ENCODE data around the gene FBN3.

DNA sequence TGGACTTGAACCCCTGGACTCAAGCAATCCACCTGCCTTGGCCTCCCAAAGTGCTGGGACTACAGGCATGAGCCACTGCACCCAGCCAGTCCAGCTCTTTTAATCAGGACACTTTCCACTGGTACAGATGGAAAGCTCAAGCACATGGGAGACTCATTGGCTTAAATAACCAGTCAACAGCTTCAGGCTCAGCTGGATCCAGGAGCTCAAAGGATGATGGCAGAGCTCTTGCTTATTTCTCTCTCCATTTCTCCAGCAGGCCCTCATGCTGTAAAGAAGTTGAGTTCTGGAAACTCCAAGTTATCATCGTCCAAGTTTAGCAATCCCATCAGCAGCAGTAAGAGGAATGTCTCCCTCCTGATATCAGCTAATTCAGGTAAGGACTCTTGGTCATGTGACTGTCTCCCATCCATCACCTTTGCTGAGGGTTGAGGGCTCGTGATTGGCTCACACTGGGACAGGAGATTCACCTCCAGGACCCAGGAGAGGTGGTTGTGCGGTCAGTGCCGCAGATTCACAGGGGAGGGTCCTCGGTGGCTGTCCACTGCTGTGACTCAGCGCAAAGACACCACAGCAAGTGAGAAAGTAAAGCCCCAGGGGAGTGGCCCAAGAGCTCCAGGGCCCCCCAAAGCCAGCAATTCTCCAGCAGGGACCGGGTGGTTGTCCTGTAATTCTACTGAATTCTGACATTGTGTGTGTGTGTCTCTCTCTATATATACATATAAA, 91.7 kb downstream of the FBN3 start:
- TF ChIP-seq, protein P1, sequence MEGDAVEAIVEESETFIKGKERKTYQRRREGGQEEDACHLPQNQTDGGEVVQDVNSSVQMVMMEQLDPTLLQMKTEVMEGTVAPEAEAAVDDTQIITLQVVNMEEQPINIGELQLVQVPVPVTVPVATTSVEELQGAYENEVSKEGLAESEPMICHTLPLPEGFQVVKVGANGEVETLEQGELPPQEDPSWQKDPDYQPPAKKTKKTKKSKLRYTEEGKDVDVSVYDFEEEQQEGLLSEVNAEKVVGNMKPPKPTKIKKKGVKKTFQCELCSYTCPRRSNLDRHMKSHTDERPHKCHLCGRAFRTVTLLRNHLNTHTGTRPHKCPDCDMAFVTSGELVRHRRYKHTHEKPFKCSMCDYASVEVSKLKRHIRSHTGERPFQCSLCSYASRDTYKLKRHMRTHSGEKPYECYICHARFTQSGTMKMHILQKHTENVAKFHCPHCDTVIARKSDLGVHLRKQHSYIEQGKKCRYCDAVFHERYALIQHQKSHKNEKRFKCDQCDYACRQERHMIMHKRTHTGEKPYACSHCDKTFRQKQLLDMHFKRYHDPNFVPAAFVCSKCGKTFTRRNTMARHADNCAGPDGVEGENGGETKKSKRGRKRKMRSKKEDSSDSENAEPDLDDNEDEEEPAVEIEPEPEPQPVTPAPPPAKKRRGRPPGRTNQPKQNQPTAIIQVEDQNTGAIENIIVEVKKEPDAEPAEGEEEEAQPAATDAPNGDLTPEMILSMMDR (IDR thresholded peaks at IDR 0.05 in 4 of 5, conservative IDR thresholded peaks at IDR 0.05 in 1 of 5): no peak
- TF ChIP-seq POLR2A (IDR thresholded peaks at IDR 0.05): no peak

Measured in gastrocnemius medialis (tissue), 4 donors.